HG02678 (cell line): ENCODE data around the gene ZNF484.

Source experiments
- ATAC-seq: cut with Tn5 transposase; IDR thresholded peaks from one replicate; pipeline ENCODE4 v1.9.1; 2021; ENCODE audit warnings: mild to moderate bottlenecking, moderate library complexity; ENCODE audit not compliant: unreplicated experiment

ZNF484 gene

GRCh38 chr9:92795598-92796336, 82.1 kb downstream of the ZNF484 start:
- ATAC-seq: no peak
